ENCODE data around the gene ALPG.
"Not testable (repeated sequence)": the region's sequence is repeated elsewhere in the genome, so short reads cannot be mapped to it uniquely, and the experiment has no call there.

ALPG gene

GRCh38 chr2:232440220-232441018 lies 33.8 kb downstream of the ALPG start:
- DNase-seq (ENCODE audit: low spot score) = peak; percentile 79

- no peak for DNase-seq (ENCODE audit: low spot score)
Measured at GRCh38 chr2:232441147-232441651, 34.6 kb downstream of the ALPG start.

- DNase-seq (ENCODE audit: low spot score) = not testable (repeated sequence)
Measured at GRCh38 chr2:232441922-232442321, 35.3 kb downstream of the ALPG start.

- DNase-seq (ENCODE audit: low spot score) = not testable (repeated sequence)
Measured at GRCh38 chr2:232442431-232442830, 35.8 kb downstream of the ALPG start.

- DNase-seq (ENCODE audit: low spot score) = not testable (repeated sequence)
Measured at GRCh38 chr2:232443047-232443446, 36.4 kb downstream of the ALPG start.

GRCh38 chr2:232443669-232444408 lies 37.2 kb downstream of the ALPG start:
- DNase-seq (ENCODE audit: low spot score) = not testable (repeated sequence)

GRCh38 chr2:232444409-232445148 lies 37.9 kb downstream of the ALPG start:
- peak; percentile 52 for DNase-seq (ENCODE audit: low spot score)

- DNase-seq (ENCODE audit: low spot score) = not testable (repeated sequence)
Measured at GRCh38 chr2:232445149-232445885, 38.7 kb downstream of the ALPG start.

GRCh38 chr2:232446266-232446777 lies 39.7 kb downstream of the ALPG start:
- DNase-seq (ENCODE audit: low spot score) = not testable (repeated sequence)

- no peak for DNase-seq (ENCODE audit: low spot score)
Measured at GRCh38 chr2:232447091-232447620, 40.5 kb downstream of the ALPG start.

GRCh38 chr2:232447638-232448303 lies 41.1 kb downstream of the ALPG start:
- no peak for DNase-seq (ENCODE audit: low spot score)

GRCh38 chr2:232448304-232448690 lies 41.7 kb downstream of the ALPG start:
- no peak for DNase-seq (ENCODE audit: low spot score)

- no peak for DNase-seq (ENCODE audit: low spot score)
Measured at GRCh38 chr2:232449964-232450363, 43.3 kb downstream of the ALPG start.

GRCh38 chr2:232451645-232452044 lies 45.0 kb downstream of the ALPG start:
- not testable (repeated sequence) for DNase-seq (ENCODE audit: low spot score)

- DNase-seq (ENCODE audit: low spot score) = no peak
Measured at GRCh38 chr2:232454630-232455029, 48.0 kb downstream of the ALPG start.

GRCh38 chr2:232455426-232456255 lies 49.0 kb downstream of the ALPG start, which contains the start of gene ALPI:
TSS of gene ALPI (plus strand) at chr2:232456153. CDS start at chr2:232456200, 47 bp downstream.
- DNase-seq (ENCODE audit: low spot score) = no peak

- DNase-seq (ENCODE audit: low spot score) = no peak
Measured at GRCh38 chr2:232456296-232457120, 49.9 kb downstream of the ALPG start.
